Lower leg skin (tissue), 4 donors: ENCODE measurements around the gene RPS5. TPM values are rescaled to one million over a fixed set of nuclear protein-coding genes. Genes with fewer than 3 reads are reported as not detected.
A peak's percentile ranks its signal among the peaks of the same experiment; 100 is the strongest.

Experiments used
- DNase-seq, 2 donors: peaks; one replicate each; pipeline ENCODE4 v3.0.0-alpha.2; 2019; ENCODE audit warnings: low spot score in 2 of 2
- H3K4me3 ChIP-seq: fragments of 200-600 bp; sonication (generic); 2 replicates; pipeline ENCODE4 v1.5.1; 2017; ENCODE audit warnings: mild to moderate bottlenecking, low read depth; ENCODE audit not compliant: poor library complexity, severe bottlenecking
- CTCF ChIP-seq, 3 donors: fragments of 450-650 bp; IDR thresholded peaks; one replicate each; pipeline ENCODE4 v1.5.1; 2016; ENCODE audit warnings: antibody characterized with exemption in 3 of 3, mild to moderate bottlenecking in 3 of 3, moderate library complexity in 2 of 3
- POLR2A ChIP-seq, 2 donors: fragments of 450-650 bp; IDR thresholded peaks; one replicate each; pipeline ENCODE4 v1.6.1; 2016 to 2017; ENCODE audit warnings: antibody characterized with exemption in 2 of 2, mild to moderate bottlenecking in 1 of 2, moderate library complexity in 1 of 2
- WGBS, 2 donors: methylation state at CpG; one replicate each; pipeline ENCODE4 v1.1.5; 2018; 5-methylcytosine and 5-hydroxymethylcytosine counted together
- intact Hi-C: fragments of 100-400 bp; cut with DNase I; formaldehyde crosslinking; loops from one replicate; pipeline ENCODE4 v1.15.0; 2023; ENCODE audit warnings: low total_unique reads
- total RNA-seq, 4 donors: library from RNA; depleted of rRNA; stranded (reverse); fragments of >200 nt; gene quantifications; one replicate each; pipeline ENCODE4 v1.1.0, GENCODE V29; 2016

The RPS5 gene
- total RNA-seq, 4 donors from 2014 or later: 1,758 to 2,840 (median 2,497) TPM

- intact Hi-C loops: no loop called here
- H3K4me3 ChIP-seq: no peak overlapping the region
- 91 to 93% methylated on average over 6 of the region's 6 CpGs for WGBS, 2 donors
- no peak for DNase-seq
- TF ChIP-seq CTCF (IDR thresholded peaks at IDR 0.05): no peak
- no peak for TF ChIP-seq POLR2A (IDR thresholded peaks at IDR 0.05)
Measured at GRCh38 chr19:58379246-58379645, 7.8 kb upstream of the RPS5 start.

GRCh38 chr19:58380037-58380661, 6.9 kb upstream of the RPS5 start:
- 5% methylated on average over 23 to 24 of the region's 24 CpGs for WGBS, 2 donors
- TF ChIP-seq POLR2A (IDR thresholded peaks at IDR 0.05) (no peak), CTCF (IDR thresholded peaks at IDR 0.05) (no peak)
- DNase-seq: no peak
- peak overlapping the region; percentile 43 for H3K4me3 ChIP-seq
- intact Hi-C loops: no loop called here

- H3K4me3 ChIP-seq: peak within 1 kb of the TSS; percentile 43
- peak; percentile 99 for DNase-seq
- 0% methylated on average over 17 to 51 of the region's 83 CpGs for WGBS, 2 donors
- TF ChIP-seq CTCF (IDR thresholded peaks at IDR 0.05) (no peak), POLR2A (IDR thresholded peaks at IDR 0.05) (no peak)
- intact Hi-C loops: no loop called here
Measured at GRCh38 chr19:58380662-58381459, 6.2 kb upstream of the RPS5 start, which contains the start of gene ZNF837. Gene ZNF837 (minus strand): TSS chr19:58381030. CDS start chr19:58369332, 11,698 bp downstream.

GRCh38 chr19:58381460-58382212, 5.4 kb upstream of the RPS5 start:
- peak overlapping the region; percentile 31 for H3K4me3 ChIP-seq
- intact Hi-C loops: no loop called here
- DNase-seq: no peak
- TF ChIP-seq POLR2A (IDR thresholded peaks at IDR 0.05) (no peak), CTCF (IDR thresholded peaks at IDR 0.05) (no peak)
- WGBS, 2 donors: 27 to 30% methylated on average over 26 of the region's 26 CpGs

- WGBS, 2 donors: 90 to 100% methylated on average over 6 of the region's 6 CpGs
- TF ChIP-seq CTCF (IDR thresholded peaks at IDR 0.05) (no peak), POLR2A (IDR thresholded peaks at IDR 0.05) (no peak)
- DNase-seq: no peak
- intact Hi-C loops: no loop called here
- H3K4me3 ChIP-seq: no peak overlapping the region
Measured at GRCh38 chr19:58382997-58383603, 4.0 kb upstream of the RPS5 start.
